Stimulated activated memory B cell treated with anti-CD40 and anti-IgM and Interleukin-4, amounts not matched to agents 10 μg/mL and 1 μg/mL and 100 μg/mL, for 72 hours (primary cell): ENCODE results near the gene RBMS1.

Experiments used
- ATAC-seq: fragments of 150-1000 bp; cut with Tn5 transposase; 2 replicates; pipeline ENCODE4 v1.10.0; 2021
- H3K27ac Mint-ChIP-seq: one replicate; pipeline ENCODE4 v1.8.0; 2022; ENCODE audit warnings: mild to moderate bottlenecking, mixed read lengths
- H3K27me3 Mint-ChIP-seq: one replicate; pipeline ENCODE4 v1.8.0; 2022; ENCODE audit warnings: mixed read lengths
- H3K36me3 Mint-ChIP-seq: one replicate; pipeline ENCODE4 v1.8.0; 2022; ENCODE audit warnings: mixed read lengths
- H3K4me1 Mint-ChIP-seq: one replicate; pipeline ENCODE4 v1.8.0; 2022; ENCODE audit warnings: mixed read lengths
- H3K4me3 Mint-ChIP-seq: one replicate; pipeline ENCODE4 v1.8.0; 2022; ENCODE audit warnings: mild to moderate bottlenecking, moderate library complexity, mixed read lengths
- H3K9me3 Mint-ChIP-seq: one replicate; pipeline ENCODE4 v1.8.0; 2022; ENCODE audit warnings: mixed read lengths

RBMS1 gene

DNA sequence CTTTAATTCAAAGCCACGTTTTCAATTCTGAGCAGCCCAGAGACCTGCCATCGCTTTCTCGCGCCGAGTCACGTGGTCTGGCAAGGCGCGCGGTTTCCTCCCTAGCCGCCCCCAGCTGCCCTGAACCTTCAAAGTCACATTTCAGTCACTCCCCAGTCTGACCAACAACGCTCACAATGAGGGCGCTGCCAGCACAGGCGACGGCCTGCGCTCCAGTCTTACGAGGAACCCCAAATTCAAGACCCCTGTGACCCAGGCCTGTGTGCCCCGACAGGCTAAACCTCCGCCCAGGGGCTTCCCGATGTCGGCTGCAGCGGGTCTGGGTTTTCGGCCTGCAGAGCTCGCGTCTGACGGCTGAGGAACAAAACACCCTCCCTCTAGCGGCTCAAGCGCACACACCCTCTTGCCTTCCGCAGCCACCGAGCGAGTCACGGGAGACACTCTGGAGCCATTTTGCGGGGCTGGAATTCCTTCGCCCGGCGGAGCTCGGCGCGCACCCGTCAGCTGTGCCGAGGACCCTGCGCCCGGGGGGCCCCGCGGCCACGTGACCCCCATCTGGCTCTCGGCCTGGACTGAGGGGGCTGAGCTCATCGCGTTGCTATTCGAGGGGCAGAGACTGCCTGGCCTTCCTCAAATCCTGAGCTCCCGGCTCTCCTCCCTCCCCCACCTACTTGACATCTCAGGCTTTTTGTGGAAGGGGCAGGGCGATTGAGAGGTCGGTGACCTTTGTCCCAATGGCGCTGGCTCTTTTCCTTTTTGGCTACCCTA is 223.6 kb downstream of the RBMS1 start:
- Mint-ChIP-seq H3K4me3 (peak overlapping the region; percentile 86), H3K27ac (peak overlapping the region; percentile 83), H3K9me3 (no peaks in the 10 kb centered on the region), H3K36me3 (peaks cover 5% of the 10 kb centered on the region), H3K4me1 (peaks cover 25% of the 10 kb centered on the region), H3K27me3 (peaks cover 20% of the 10 kb centered on the region)
- peak; percentile 90 for ATAC-seq

DNA sequence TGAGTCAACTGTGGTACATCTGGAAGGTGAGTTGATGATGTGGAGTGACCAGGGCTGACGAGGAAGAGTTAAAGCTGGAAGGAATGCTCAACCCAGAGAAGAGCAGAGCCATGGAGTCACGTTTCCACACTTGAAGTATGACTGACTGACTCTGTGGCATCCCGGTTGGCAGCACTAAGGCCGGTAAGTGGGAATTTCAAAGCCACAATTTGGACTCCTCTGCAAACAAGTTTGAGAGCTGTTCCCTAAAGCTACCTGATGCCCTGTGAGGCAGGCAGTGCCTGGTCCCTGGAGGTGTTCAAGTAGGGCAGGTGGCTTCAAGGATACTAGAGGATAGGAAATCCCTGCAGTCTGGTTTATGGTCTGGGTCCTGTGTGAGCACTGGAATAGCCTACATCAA is 224.2 kb downstream of the RBMS1 start:
- peak overlapping the region; percentile 86 for H3K4me3 Mint-ChIP-seq
- ATAC-seq = no peak
- H3K27ac Mint-ChIP-seq = peak overlapping the region; percentile 83
- H3K36me3 Mint-ChIP-seq = peaks cover 5% of the 10 kb centered on the region
- peaks cover 27% of the 10 kb centered on the region for H3K27me3 Mint-ChIP-seq
- H3K9me3 Mint-ChIP-seq = no peaks in the 10 kb centered on the region
- peaks cover 25% of the 10 kb centered on the region for H3K4me1 Mint-ChIP-seq

DNA sequence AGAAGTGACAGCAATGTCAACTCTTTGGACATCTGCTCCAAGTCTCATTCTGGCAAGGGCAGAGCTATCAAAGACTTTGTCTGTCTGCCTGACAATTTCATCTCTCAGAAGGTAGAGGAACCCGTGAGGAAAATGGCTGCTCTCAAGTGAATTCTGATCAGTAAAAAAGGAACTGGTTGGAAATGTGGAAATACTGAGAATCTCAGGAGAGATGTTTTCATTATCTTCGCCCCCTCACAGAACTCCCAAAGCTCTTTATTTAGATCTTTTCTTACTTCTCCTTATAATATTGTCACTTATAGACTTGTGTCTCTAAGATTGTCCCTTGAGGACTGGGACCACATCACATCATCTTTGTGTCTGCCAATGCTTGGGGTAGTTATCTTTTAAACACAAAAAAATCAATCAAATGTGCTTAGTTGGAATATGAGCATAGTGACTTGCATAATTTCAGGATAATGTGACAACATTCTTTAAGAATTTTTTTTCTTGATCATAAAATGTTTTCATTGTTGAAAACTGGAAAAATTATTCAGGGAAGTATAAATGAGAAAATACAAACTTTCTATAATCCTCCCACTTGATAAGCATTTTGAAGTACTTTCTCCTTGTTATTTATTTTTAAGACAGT is 225.3 kb downstream of the RBMS1 start:
- H3K27ac Mint-ChIP-seq = no peak overlapping the region
- peaks cover 25% of the 10 kb centered on the region for H3K4me1 Mint-ChIP-seq

DNA sequence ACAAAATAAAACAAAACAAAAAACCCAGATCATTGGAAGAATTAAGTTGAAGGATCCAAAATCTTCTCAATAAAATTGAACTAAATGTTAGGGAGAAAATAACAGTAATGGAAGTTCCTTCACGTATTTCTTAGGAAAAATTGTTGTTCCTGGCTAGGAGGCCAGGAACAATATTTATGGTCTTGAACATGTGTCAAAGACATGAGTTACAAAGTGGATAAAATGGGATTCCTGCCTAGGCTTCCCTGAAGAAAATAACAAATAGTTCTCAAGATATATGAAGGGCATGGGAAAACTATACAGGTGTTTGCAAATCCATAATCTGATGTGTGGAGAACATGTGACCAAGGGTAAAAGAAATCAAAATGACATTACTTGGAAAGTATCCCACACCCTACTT is 225.9 kb downstream of the RBMS1 start:
- no peak for ATAC-seq
- Mint-ChIP-seq H3K27ac (no peak overlapping the region), H3K27me3 (peaks cover 43% of the 10 kb centered on the region), H3K9me3 (no peaks in the 10 kb centered on the region), H3K36me3 (peaks cover 6% of the 10 kb centered on the region), H3K4me1 (peaks cover 25% of the 10 kb centered on the region), H3K4me3 (no peak overlapping the region)

More for the DNA sequence above, 225.3 kb downstream of the RBMS1 start:
- Mint-ChIP-seq H3K4me3 (no peak overlapping the region), H3K36me3 (peaks cover 6% of the 10 kb centered on the region), H3K9me3 (no peaks in the 10 kb centered on the region), H3K27me3 (peaks cover 38% of the 10 kb centered on the region)
- no peak for ATAC-seq

DNA sequence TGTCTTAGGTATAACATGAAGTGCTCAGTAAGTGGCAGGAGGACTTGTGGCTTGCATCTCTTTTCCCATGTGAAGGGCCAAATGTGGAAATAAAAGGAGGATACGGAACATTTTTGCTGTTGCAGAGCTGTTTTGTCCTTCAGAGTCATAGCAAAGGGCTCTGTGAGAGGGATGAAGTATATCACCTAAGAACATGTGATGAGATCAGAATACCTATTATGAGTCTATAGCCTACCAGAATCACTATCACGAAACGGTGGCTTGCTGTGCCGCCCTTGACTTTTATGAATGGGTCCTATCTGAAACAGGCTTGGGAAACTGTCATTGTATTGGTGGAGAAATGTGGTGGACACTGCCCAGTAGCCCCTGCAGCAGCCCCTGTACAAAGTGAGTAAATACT is 226.6 kb downstream of the RBMS1 start:
- Mint-ChIP-seq H3K4me3 (no peak overlapping the region), H3K4me1 (peaks cover 25% of the 10 kb centered on the region), H3K27me3 (peaks cover 49% of the 10 kb centered on the region), H3K9me3 (no peaks in the 10 kb centered on the region), H3K27ac (no peak overlapping the region), H3K36me3 (peaks cover 6% of the 10 kb centered on the region)
- ATAC-seq = no peak

DNA sequence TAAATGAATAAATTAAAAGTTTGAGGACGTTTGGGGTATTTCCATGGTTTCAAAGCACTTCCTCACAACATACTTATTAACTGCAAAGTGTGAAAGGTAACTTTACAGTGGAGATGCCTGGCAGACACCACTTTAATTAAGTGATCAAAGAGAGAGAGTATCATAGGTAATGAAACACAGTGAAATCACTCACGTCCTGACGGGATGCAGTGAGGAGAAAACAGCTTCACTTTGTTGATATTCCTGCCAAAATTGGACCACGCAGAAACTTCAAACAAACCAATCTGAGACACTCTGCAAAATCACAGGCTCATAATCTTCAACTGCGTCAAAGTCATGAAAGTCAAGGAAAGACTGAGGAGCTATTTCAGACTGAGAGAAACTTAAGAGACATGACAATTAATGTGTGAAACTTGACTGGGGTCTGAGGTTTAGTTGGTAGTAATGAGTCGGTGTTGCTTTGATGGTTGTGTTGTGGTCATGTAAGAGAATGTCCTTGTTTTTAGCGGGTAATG is 227.5 kb downstream of the RBMS1 start:
- peaks cover 6% of the 10 kb centered on the region for H3K36me3 Mint-ChIP-seq

DNA sequence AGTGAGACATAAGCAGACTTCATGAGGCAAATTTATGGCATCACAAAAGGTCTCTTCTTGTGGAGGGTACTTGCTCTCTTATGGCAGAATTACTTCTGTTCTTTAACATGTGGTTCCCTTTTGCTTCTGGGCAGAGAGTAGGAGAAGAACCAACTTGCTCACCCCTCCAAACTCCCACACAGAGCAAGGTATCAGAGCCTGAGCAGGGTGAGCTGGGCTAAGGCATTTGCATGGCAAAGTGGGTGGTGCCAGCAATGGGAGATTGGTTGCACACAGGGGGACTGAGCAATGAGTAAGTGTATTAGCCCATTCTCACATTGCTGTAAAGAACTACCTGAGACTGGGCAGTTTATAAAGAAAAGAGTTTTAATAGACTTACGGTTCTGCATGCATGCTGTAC is 229.3 kb downstream of the RBMS1 start:
- H3K4me3 Mint-ChIP-seq = no peak overlapping the region
- H3K27me3 Mint-ChIP-seq = peaks cover 66% of the 10 kb centered on the region
- no peak overlapping the region for H3K27ac Mint-ChIP-seq
- peaks cover 18% of the 10 kb centered on the region for H3K4me1 Mint-ChIP-seq
- ATAC-seq = no peak
- H3K9me3 Mint-ChIP-seq = peaks cover 3% of the 10 kb centered on the region
- peaks cover 6% of the 10 kb centered on the region for H3K36me3 Mint-ChIP-seq

More for the DNA sequence above, 227.5 kb downstream of the RBMS1 start:
- no peak for ATAC-seq
- Mint-ChIP-seq H3K9me3 (no peaks in the 10 kb centered on the region), H3K27ac (peak overlapping the region; percentile 35), H3K4me3 (no peak overlapping the region), H3K27me3 (peaks cover 57% of the 10 kb centered on the region), H3K4me1 (peaks cover 25% of the 10 kb centered on the region)

DNA sequence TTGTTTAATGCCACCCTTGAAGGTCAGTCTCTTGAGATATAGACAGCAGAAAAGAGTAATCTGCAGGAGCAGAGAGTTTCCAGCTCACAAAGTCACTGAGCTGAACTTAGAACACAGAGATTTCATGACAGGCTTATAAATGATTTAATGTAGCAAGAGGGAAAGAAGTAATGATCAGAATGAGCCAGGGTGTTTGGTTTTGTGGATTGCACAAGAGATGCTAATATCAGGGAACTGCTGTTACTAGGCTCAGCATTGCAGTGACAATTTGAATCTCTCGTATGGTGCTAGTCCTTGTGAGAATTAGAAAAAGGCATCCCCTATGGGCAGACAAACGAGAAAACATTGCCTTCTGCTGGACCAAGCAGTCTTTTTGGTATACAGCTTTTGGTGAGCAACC is 231.9 kb downstream of the RBMS1 start:
- Mint-ChIP-seq H3K4me1 (peaks cover 12% of the 10 kb centered on the region), H3K9me3 (peaks cover 3% of the 10 kb centered on the region), H3K36me3 (peaks cover 6% of the 10 kb centered on the region), H3K4me3 (no peak overlapping the region), H3K27ac (no peak overlapping the region), H3K27me3 (peaks cover 72% of the 10 kb centered on the region)
- ATAC-seq = no peak

DNA sequence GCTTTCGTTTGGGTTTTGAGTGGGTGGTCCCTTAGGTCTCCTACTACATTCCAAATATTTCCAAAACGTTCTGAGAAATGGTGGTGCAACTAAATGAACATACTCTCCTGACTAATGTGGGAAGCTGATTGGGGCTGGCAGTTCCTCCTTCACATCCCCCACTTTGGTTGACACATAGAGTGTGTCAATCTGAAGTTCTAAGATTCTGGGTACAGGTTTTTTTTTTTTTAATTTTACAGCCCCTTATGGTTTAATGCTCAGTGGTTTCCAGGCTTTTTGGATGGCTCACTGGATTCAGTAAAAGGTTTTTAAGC is 235.2 kb downstream of the RBMS1 start:
- H3K36me3 Mint-ChIP-seq = no peaks in the 10 kb centered on the region
- no peak for ATAC-seq
- H3K27me3 Mint-ChIP-seq = peaks cover 39% of the 10 kb centered on the region
- no peak overlapping the region for H3K27ac Mint-ChIP-seq
- H3K4me3 Mint-ChIP-seq = no peak overlapping the region
- peaks cover 3% of the 10 kb centered on the region for H3K9me3 Mint-ChIP-seq
- H3K4me1 Mint-ChIP-seq = no peaks in the 10 kb centered on the region

DNA sequence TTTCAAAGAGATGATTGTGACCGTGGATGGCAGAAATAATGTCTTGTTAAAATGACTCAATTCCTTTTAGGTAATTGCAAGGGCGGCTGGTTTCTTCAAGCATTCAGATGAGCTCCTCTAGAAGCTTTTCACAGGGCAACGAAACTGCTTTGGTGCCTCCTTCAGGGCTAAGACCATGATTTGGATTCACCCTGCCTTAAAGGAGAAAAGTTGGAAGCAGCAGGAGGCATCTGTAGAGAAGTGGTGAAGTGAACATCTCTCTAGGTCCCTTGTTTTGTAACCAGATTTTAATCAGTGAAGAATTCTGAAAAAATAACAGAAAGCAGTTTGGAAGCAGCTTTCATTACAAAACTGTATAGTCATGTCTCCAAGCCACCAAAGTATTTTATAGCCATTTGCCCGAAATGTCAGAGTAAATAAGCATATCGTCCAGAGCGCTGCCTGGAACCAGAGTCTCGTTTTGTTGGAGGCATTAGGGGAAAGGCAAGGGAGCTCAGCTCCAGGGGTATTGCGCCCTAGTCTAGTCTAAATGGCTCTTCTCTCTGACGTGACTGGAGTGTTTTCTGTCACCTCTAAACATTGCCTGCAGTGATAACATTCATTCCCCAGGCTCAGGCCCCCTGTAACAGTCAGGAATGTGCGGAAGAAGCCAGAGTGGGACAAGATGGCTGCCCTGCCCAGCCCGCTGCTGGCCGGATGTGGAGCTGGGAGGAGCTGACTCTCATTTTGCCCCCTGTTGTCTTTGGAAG is 235.7 kb downstream of the RBMS1 start:
- Mint-ChIP-seq H3K36me3 (no peaks in the 10 kb centered on the region), H3K27ac (no peak overlapping the region), H3K4me1 (no peaks in the 10 kb centered on the region), H3K4me3 (no peak overlapping the region), H3K9me3 (peaks cover 3% of the 10 kb centered on the region), H3K27me3 (peaks cover 34% of the 10 kb centered on the region)
- ATAC-seq = no peak

DNA sequence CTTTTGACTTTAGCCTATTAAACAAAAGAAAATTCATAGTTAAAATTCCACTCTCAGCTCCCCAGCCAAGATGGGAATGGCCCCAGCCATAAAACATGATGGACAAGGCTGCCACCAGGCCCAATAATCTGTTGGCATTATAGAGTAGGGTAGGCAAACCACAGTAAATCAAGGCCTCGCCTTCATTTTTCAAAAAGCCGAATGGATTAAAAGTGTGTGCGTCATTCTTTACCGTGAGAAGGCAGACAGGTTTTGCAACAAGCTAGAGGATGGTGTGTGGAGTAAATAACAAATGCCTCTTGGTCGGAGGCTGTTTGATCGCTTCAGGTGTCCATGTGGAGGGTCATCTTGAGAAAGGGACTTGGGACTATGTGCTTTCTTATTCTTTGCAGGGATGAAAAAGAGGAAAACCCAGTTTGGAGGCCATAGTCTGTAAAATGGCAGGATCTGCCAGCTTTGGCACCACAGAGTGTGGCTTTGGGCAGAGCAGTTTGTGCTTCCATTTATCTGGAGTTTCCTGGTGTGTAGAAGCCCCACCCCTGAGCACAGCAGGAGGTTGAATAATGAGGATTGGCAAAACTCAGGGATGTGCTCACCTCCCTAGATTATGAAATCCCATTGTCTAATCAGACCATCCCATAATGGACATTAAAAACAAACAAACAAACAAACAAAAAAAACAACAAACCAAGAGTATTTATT is 236.4 kb downstream of the RBMS1 start:
- Mint-ChIP-seq H3K4me1 (no peaks in the 10 kb centered on the region), H3K4me3 (no peak overlapping the region), H3K9me3 (peaks cover 3% of the 10 kb centered on the region), H3K27ac (no peak overlapping the region), H3K36me3 (no peaks in the 10 kb centered on the region), H3K27me3 (peaks cover 27% of the 10 kb centered on the region)
- no peak for ATAC-seq

DNA sequence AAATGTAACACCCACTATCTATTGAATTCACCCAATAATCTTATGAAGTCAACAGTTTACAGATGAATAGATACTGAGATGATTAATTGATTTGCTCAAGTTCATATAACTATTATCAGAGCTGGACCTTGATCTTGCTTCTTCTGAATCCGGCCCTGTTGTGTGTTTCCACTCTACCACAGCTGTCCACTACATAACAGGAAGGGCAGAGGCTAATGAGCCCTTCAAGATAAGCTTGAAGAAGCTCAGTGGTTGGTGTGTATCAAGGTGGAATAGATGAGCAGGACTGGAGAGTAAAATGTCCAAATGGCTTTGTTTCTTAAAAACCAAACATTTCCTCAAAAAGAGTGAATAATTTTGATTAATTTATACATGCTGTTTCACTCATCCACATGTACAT is 237.1 kb downstream of the RBMS1 start:
- no peak overlapping the region for H3K4me3 Mint-ChIP-seq
- H3K4me1 Mint-ChIP-seq = no peaks in the 10 kb centered on the region
- H3K27ac Mint-ChIP-seq = no peak overlapping the region
- no peak for ATAC-seq
- peaks cover 22% of the 10 kb centered on the region for H3K27me3 Mint-ChIP-seq
- H3K36me3 Mint-ChIP-seq = no peaks in the 10 kb centered on the region
- peaks cover 3% of the 10 kb centered on the region for H3K9me3 Mint-ChIP-seq

DNA sequence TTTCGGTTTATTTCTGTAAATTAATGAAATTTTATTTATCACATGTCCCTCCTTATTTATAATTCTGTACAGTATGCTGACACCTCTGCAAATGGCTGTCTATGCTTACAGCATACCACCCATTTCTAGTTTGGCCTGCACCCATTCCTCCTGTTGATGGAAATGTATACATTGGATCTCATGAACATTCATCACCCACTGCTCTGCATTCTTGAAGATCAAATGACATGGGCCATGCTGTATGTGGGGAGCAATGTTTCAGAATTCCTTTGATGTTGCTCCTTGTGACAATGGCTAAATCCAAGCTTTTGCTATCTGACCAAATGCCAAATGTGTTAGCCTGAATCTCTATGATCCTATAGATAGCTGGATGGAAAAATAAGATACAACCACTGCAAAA is 238.2 kb downstream of the RBMS1 start:
- H3K36me3 Mint-ChIP-seq = no peaks in the 10 kb centered on the region
- peaks cover 18% of the 10 kb centered on the region for H3K27me3 Mint-ChIP-seq
- H3K4me1 Mint-ChIP-seq = no peaks in the 10 kb centered on the region
- no peak overlapping the region for H3K4me3 Mint-ChIP-seq
- H3K27ac Mint-ChIP-seq = no peak overlapping the region
- H3K9me3 Mint-ChIP-seq = peaks cover 3% of the 10 kb centered on the region
- no peak for ATAC-seq

DNA sequence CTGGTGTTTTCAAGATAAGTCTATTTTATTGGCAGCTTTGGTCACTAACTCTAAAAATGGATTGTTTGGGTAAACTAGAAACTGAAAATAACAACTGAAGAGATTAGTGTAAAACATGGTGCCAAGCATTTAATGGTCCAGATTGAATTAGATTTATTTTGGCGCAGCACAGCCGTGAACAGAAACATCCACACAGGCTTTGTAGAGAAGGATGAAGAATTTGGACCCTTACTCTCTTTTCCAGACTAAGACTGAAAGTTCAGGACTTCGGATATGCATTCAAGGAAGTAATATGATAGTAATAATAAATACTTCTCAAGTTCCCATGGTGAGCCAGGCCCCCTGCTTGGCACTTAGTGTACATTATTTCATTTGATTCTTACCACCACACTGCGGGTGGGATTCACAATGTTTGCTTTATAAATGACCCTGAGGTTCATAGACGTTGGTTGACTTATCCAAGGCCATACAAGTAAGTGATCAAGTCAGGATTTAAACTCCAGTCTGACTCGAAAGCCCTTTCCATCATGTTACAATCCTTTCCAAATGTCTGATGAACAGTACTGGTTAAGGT is 239.3 kb downstream of the RBMS1 start:
- Mint-ChIP-seq H3K36me3 (no peaks in the 10 kb centered on the region), H3K27me3 (peaks cover 8% of the 10 kb centered on the region), H3K4me1 (no peaks in the 10 kb centered on the region), H3K4me3 (no peak overlapping the region), H3K27ac (no peak overlapping the region), H3K9me3 (no peaks in the 10 kb centered on the region)
- ATAC-seq = no peak
